ENCODE results near the gene NELFCD.
"Not testable (repeated sequence)": the region's sequence is repeated elsewhere in the genome, so short reads cannot be mapped to it uniquely, and the experiment has no call there.

NELFCD gene

GRCh38 chr20:58944610-58945009 is 36.4 kb upstream of the NELFCD start:
- TF ChIP-seq ELF4 (IDR thresholded peaks at IDR 0.05) (no peak), BHLHE40 (IDR thresholded peaks at IDR 0.05; ENCODE audit: borderline replicate concordance) (no peak), HDGF (IDR thresholded peaks at IDR 0.05; ENCODE audit: borderline replicate concordance) (no peak), SUZ12 (IDR thresholded peaks at IDR 0.05) (no peak), TARDBP (IDR thresholded peaks at IDR 0.05) (no peak), ARNT (IDR thresholded peaks at IDR 0.05) (no peak), FOXK2 (IDR thresholded peaks at IDR 0.05) (no peak), LEF1 (IDR thresholded peaks at IDR 0.05; ENCODE audit: borderline replicate concordance) (no peak), FOXM1 (IDR thresholded peaks at IDR 0.05; ENCODE audit: borderline replicate concordance) (no peak), L3MBTL2 (conservative IDR thresholded peaks at IDR 0.05) (no peak), ZNF384 (IDR thresholded peaks at IDR 0.05) (no peak), CTBP1 (IDR thresholded peaks at IDR 0.05; ENCODE audit: borderline replicate concordance) (no peak), SP1 (IDR thresholded peaks at IDR 0.05) (no peak), NFRKB (IDR thresholded peaks at IDR 0.05) (no peak), FOXA1 (IDR thresholded peaks at IDR 0.05) (no peak)
- TF ChIP-seq, protein P1, sequence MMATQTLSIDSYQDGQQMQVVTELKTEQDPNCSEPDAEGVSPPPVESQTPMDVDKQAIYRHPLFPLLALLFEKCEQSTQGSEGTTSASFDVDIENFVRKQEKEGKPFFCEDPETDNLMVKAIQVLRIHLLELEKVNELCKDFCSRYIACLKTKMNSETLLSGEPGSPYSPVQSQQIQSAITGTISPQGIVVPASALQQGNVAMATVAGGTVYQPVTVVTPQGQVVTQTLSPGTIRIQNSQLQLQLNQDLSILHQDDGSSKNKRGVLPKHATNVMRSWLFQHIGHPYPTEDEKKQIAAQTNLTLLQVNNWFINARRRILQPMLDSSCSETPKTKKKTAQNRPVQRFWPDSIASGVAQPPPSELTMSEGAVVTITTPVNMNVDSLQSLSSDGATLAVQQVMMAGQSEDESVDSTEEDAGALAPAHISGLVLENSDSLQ (IDR thresholded peaks at IDR 0.05): no peak
- ChIA-PET POLR2A (no interaction called here), CTCF (no interaction called here)
- no peak for DNase-seq (ENCODE audit: extremely low spot score)

DNA sequence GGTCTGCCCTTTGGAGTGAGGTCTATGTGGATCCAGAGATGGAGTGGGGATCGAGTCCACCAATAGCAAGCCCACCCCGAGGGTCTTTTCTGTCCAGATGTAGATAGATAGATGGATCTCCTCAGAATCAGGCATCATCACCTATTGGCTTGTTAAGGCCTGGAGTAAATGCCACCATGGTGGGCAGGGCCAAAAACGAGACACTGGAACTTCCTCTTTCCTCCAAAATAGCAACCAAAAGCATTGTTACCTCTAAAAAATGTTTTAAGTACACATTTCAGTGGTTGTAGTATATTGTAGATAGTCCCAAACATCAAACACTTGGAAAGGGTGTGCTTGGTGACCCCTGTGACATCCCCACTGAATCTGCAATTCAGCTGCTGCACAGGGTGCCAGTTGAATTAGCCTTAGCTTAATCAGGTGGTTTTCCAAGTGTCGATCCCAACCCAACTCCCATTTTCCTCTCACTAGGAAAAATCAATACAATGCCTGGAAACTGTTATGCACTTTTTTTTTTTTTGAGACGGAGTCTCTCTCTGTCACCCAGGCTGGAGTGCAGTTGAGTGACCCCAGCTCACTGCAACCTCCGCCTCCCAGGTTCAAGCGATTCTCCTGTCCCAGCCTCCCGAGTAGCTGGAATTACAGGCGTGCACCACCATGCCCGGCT is 35.0 kb upstream of the NELFCD start:
- ChIA-PET POLR2A (no interaction called here), CTCF (no interaction called here)
- TF ChIP-seq CTBP1 (IDR thresholded peaks at IDR 0.05; ENCODE audit: borderline replicate concordance): no peak
- no peak for TF ChIP-seq ARNT (IDR thresholded peaks at IDR 0.05)
- TF ChIP-seq ZNF384 (IDR thresholded peaks at IDR 0.05): no peak
- TF ChIP-seq HDGF (IDR thresholded peaks at IDR 0.05; ENCODE audit: borderline replicate concordance): no peak
- no peak for TF ChIP-seq L3MBTL2 (conservative IDR thresholded peaks at IDR 0.05)
- no peak for TF ChIP-seq FOXK2 (IDR thresholded peaks at IDR 0.05)
- TF ChIP-seq FOXA1 (IDR thresholded peaks at IDR 0.05): no peak
- no peak for TF ChIP-seq FOXM1 (IDR thresholded peaks at IDR 0.05; ENCODE audit: borderline replicate concordance)
- TF ChIP-seq, protein P1 (IDR thresholded peaks at IDR 0.05): no peak
- no peak for TF ChIP-seq SUZ12 (IDR thresholded peaks at IDR 0.05)
- TF ChIP-seq ELF4 (IDR thresholded peaks at IDR 0.05): no peak
- no peak for TF ChIP-seq NFRKB (IDR thresholded peaks at IDR 0.05)
- no peak for TF ChIP-seq TARDBP (IDR thresholded peaks at IDR 0.05)
- no peak for DNase-seq (ENCODE audit: extremely low spot score)

GRCh38 chr20:58947797-58948388 is 33.2 kb upstream of the NELFCD start:
- POLR2A ChIA-PET; DNase-seq (ENCODE audit: extremely low spot score); CTCF ChIA-PET: not testable (repeated sequence)

DNA sequence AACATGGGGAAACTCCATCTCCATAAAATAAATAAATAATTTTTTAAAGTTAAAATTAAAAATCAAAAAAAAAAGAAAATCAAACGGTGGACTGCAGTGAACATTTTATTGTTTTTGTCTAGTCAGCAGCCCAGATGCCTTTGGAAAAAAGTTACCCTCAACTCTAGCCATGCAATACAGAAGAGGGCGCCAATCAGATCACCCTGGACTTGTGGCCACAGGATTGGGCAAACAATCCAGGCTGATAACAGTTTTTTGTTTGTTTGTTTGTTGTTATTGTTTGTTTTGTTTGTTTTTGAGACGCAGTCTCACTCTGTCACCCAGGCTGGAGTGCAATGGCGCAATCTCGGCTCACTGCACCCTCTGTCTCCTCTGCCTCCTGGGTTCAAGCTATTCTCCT is 30.5 kb upstream of the NELFCD start:
- no peak for DNase-seq (ENCODE audit: extremely low spot score)
- ChIA-PET CTCF (interaction anchor here (0.7 kb wide), 1 partner anchor 1428 kb away, joined by 3 read pairs; no protein-coding TSS in a partner anchor), POLR2A (no interaction called here)
- TF ChIP-seq, protein P1 (IDR thresholded peaks at IDR 0.05): no peak
- TF ChIP-seq TARDBP (IDR thresholded peaks at IDR 0.05) (no peak), FOXK2 (IDR thresholded peaks at IDR 0.05) (no peak)

DNA sequence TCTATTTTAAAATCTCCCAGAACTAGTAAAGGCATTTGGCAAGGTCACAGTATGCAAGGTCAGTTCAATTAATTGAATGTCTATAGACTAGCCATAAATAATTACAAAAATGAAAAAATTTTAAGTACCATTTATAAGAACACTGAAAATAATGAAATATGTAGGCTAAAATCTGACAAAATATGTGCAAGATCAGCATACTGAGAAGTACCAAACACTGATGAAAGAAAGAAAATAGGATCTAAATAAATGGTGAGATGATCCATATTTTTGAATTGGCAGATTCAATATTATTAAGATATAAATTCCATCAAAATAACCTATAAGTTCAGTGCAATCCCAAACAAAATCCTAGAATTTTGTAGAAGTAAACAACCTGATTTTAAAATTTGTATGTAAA is 28.0 kb upstream of the NELFCD start:
- ChIA-PET POLR2A (no interaction called here), CTCF (no interaction called here)
- DNase-seq (ENCODE audit: extremely low spot score): no peak
- TF ChIP-seq SUZ12 (IDR thresholded peaks at IDR 0.05) (no peak), ELF4 (IDR thresholded peaks at IDR 0.05) (no peak), TARDBP (IDR thresholded peaks at IDR 0.05) (no peak), NFRKB (IDR thresholded peaks at IDR 0.05) (no peak), FOXK2 (IDR thresholded peaks at IDR 0.05) (no peak), LEF1 (IDR thresholded peaks at IDR 0.05; ENCODE audit: borderline replicate concordance) (no peak)

- DNase-seq (ENCODE audit: extremely low spot score): no peak
- POLR2A ChIA-PET: no interaction called here
- TF ChIP-seq LEF1 (IDR thresholded peaks at IDR 0.05; ENCODE audit: borderline replicate concordance) (no peak), TARDBP (IDR thresholded peaks at IDR 0.05) (no peak), FOXA1 (IDR thresholded peaks at IDR 0.05) (no peak), CTBP1 (IDR thresholded peaks at IDR 0.05; ENCODE audit: borderline replicate concordance) (no peak), SUZ12 (IDR thresholded peaks at IDR 0.05) (no peak), NFRKB (IDR thresholded peaks at IDR 0.05) (no peak), SP1 (IDR thresholded peaks at IDR 0.05) (no peak), ARNT (IDR thresholded peaks at IDR 0.05) (no peak), FOXK2 (IDR thresholded peaks at IDR 0.05) (no peak)
- TF ChIP-seq, protein P1 (IDR thresholded peaks at IDR 0.05): no peak
- CTCF ChIA-PET: interaction anchor here (0.5 kb wide), 1 partner anchor 126 kb away, joined by 3 read pairs; no protein-coding TSS in a partner anchor
Observed at GRCh38 chr20:58956078-58956477, 25.0 kb upstream of the NELFCD start.

All from HEK293T (cell line).